ENCODE results near the gene PLPP2.

PLPP2 gene

DNA sequence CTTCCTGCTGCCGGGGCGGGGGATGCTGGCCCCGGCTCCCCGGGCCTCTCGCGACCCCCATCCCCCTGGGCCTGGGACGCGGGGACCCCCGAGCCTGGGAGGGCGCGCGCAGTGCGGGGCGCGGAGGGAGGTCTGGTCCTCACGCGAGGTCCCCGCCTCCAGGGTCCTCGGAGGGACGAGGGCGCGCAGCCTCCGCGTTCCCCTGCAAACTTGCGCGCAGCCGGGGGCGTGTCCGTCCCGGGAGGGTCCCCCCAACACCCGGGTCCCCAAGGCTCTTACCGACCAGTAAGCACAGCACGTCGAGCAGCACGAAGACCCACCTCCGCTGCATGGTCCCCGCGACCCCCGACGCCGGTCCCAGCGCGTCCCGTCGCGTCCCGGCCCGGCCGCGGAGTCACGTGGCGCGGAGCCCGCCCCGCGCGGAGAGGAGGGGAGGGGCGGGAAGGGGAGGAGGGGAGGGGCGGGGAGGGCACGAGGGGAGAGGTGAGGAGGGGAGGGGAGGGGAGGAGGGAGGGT is at the start of gene PLPP2:
Gene PLPP2 (minus strand): TSS at position 398 of the 516 bp plus-strand sequence. CDS start 67 bp downstream, at position 331.
- no peak for DNase-seq (ENCODE audit: low spot score)

- DNase-seq (ENCODE audit: low spot score): no peak
These were observed 49.6 kb upstream of the PLPP2 start for GRCh38 chr19:340620-341385.

DNA sequence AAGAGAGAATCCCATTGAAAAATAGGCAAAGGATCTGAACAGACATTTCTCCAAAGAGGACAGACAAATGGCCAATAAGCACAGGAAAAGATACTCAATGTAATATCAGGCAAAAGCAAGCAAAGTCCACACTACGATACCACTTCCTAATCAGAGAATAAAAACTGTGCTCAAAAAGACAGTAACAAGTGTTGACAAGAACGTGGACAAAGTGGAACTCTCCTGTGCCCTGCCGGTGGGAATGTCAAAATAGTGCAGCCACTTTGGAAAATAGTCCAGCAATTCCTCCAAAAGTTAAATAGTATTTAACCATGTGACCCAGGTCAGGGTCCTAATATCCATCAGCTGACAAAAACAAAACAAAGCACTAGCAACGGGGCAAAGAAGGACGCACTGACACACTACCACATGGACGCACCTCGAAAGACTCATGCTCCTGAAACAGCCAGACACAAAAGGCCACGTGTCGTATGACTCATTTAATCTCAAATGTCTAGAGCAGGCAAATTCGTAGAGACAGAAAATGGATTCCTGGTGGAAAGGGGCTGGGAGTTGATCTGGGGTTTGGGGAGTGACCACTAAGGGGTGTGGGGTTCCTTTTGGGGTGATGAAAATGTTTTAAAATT is 48.2 kb upstream of the PLPP2 start:
- DNase-seq (ENCODE audit: low spot score): no peak

DNA sequence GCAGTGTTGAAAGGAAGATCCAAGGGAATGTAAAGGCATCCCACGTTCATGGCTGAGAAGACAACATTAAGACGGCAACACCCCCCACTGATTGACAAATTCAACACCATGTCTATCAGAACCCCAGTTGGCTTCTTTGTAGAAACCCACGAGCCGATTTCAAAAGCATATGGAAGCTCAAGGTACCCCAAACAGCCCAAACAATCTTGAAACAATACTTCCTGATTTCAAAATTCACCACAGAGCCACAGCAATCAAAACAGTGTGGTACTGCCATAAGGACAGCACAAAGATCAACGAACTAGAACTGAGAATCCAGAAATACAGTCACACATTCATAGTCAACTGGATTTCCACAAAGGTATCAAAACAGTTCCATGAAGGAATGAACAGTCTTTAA is 47.2 kb upstream of the PLPP2 start:
- no peak for DNase-seq (ENCODE audit: low spot score)

DNA sequence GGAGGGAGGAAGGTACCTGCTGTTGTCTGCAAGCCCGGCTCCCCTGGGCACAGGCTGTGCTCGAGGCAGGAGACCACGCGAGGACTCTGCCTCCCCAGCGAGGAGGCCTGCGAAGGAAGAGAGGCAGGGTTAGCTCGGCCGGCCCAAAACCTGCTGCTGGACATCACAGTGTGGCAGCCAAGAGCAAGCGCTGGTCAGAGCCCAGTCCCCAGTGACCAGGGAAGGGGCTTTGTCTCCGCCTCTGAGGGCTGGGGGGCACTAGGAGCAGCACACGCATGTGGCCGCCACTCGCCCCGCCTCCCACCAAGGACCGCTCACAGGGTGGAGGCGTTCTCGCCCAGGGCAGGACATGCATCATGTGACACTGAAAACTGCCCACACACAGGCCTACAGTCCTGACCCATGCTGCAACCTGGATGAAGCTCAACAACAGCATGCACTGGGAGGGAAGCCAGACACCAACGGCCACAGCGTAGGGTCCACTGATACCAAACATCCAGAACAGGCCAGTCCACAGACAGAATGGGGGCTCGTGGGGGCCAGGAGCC is 44.9 kb upstream of the PLPP2 start:
- no peak for DNase-seq (ENCODE audit: low spot score)

- no peak for DNase-seq (ENCODE audit: low spot score)
These were observed 44.4 kb upstream of the PLPP2 start for GRCh38 chr19:335486-336066.

GRCh38 chr19:335072-335471 is 43.9 kb upstream of the PLPP2 start:
- DNase-seq (ENCODE audit: low spot score): peak; percentile 42

DNA sequence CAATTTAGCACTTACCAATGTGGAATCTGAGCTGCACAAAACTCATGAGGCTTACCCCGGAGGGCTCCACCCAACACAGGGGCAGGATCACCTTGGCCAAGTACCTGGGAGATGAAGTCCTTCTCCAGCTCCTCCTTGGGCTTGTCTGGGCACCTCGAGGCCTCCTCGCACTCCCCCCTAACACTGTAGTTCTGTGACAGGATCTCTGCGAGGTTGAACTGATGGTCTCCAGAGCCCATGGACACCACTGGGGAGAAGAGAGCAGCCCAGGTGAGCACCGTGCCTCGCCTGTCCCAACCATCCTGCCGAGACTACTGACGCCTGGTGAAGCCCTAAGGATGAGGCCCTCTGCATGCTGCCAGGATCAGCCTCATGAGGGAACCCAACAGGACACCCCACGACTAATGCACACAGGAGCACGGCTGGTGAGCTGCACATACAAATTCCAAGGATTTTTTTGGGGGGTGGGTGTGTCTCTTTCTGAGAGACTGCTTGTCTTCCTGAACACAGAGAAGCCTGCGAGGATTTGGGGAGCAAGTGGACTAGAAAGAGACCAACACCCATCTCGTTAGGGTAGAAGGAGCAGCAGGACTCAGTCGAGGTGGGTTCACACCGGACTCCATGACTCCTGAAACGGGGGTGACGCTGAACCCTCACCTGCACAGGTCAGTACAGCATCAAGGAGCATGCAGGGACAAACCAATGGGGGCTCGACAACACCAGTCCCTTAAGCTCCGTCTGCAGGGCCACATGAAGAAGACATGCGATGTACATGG is 43.3 kb upstream of the PLPP2 start:
- no peak for DNase-seq (ENCODE audit: low spot score)

GRCh38 chr19:330503-330902 is 39.3 kb upstream of the PLPP2 start:
- no peak for DNase-seq (ENCODE audit: low spot score)

GRCh38 chr19:329876-330275 is 38.7 kb upstream of the PLPP2 start:
- DNase-seq (ENCODE audit: low spot score): no peak

- no peak for DNase-seq (ENCODE audit: low spot score)
These were observed 36.9 kb upstream of the PLPP2 start for GRCh38 chr19:328025-328505.

DNA sequence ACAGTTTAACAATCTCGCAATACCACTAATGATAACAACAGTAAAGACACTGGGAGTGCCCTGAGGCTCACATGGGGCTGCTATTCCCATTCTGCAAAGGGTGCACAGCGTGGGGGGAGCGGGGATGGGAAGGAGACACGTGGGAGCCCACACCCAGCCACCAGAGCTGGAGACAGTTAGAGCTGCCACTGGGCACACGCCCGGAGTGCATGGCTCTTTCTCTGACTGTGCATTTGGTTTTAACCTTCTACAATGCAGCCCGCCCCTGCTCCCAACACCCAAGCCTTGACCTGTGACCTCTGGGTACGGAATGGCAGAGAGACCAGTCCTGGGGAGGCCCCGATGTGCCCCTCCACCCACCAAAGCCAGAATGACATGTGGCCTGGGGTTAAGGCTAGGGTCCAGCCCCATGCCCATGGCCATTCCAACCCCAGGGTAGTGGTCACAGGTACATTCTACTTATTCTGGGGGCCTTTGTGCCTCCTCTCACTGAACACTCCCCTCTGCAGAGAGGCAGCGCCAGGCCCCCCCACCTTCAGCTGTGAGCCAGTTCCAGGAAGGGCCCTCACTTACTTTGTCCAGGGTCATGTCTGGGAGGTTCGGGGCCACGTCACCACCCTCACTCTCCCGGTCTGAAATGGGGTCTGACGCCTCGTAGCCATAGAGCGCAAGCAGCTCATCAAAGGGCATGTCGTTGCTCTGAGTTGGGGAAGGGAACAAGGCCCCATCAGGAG is 36.3 kb upstream of the PLPP2 start:
- no peak for DNase-seq (ENCODE audit: low spot score)

DNA sequence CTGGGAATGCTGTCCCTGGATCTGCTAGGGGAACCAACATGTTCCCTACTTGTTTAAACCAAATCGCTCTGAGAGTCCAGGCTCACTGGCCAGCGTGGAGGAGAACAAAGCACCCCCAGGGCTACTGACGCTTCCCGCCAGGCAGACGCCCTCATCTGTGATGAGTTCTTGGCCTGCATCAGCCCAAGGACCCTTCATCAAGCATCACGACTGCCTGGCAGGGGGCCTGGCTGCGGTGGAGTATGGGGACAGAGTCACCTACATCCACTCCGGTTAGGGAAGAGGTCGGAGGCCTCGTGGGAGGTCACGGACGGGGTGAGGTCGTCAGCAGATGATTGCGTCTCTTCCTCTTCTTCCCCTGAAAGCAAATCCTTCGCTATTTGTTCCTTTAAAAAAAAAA is 35.7 kb upstream of the PLPP2 start:
- DNase-seq (ENCODE audit: low spot score): no peak

DNA sequence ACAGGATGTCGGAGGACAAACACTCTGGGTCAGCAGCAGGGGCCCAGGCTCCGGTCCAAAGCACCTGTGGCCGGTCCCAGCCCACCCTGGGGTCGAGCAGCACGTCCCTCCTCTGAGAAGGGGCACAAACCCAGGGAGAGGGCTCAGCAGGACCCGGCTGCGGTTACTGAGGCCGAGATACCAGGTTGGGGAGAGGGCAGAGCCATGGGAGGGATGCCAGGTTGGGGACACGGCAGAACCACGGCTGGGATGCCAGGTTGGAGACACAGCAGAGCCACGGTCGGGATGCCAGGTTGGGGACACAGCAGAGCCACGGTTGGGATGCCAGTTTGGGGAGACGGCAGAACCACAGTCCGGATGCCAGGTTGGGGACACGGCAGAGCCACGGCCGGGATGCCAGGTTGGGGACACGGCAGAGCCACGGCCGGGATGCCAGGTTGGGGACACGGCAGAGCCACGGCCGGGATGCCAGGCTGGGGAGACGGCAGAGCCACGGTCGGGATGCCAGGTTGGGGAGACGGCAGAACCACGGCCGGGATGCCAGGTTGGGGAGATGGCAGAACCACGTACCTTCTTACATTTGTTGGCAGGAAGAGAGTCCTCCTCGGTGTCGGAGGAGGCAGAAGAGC is 34.8 kb upstream of the PLPP2 start:
- DNase-seq (ENCODE audit: low spot score): no peak

GRCh38 chr19:325173-325936 is 34.2 kb upstream of the PLPP2 start:
- no peak for DNase-seq (ENCODE audit: low spot score)

- no peak for DNase-seq (ENCODE audit: low spot score)
These were observed 33.5 kb upstream of the PLPP2 start for GRCh38 chr19:324716-325115.

- no peak for DNase-seq (ENCODE audit: low spot score)
These were observed 31.4 kb upstream of the PLPP2 start for GRCh38 chr19:322616-323015.

GRCh38 chr19:318509-318774 is 27.2 kb upstream of the PLPP2 start:
- no peak for DNase-seq (ENCODE audit: low spot score)

- no peak for DNase-seq (ENCODE audit: low spot score)
These were observed 26.7 kb upstream of the PLPP2 start for GRCh38 chr19:317710-318508.
